ENCODE data around the gene ZNF544.
"Not testable (repeated sequence)": the region's sequence is repeated elsewhere in the genome, so short reads cannot be mapped to it uniquely, and the experiment has no call there.

The ZNF544 gene

DNA sequence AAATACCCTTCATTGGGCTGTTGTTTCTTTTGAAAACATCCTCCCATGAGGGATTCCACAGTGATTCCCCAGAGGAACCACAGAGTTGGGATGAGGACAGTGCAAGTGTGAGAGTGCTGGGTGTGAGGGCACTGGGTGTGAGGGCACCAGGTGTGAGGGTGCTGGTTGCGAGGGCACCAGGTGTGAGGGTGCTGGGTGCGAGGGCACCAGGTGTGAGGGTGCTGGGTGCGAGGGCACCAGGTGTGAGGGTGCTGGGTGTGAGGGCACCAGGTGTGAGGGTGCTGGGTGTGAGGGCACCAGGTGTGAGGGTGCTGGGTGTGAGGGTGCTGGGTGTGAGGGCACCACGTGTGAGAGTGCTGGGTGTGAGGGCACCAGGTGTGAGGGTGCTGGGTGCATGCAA is 29.5 kb downstream of the ZNF544 start:
- DNase-seq, result not testable (repeated sequence)

DNA sequence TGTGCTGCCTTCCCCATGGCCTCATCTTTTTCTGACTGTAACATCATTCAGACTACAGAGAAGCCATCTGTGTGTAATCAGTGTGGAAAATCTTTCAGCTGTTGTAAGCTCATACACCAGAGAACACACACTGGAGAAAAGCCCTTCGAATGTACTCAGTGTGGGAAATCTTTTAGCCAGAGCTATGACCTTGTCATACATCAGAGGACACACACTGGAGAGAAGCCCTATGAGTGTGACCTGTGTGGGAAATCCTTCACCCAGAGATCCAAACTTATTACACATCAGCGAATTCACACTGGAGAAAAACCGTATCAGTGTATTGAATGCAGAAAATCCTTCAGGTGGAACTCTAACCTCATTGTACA is 32.9 kb downstream of the ZNF544 start:
- no peak for DNase-seq

GRCh38 chr19:58261968-58262921 is 33.5 kb downstream of the ZNF544 start:
- no peak for DNase-seq

DNA sequence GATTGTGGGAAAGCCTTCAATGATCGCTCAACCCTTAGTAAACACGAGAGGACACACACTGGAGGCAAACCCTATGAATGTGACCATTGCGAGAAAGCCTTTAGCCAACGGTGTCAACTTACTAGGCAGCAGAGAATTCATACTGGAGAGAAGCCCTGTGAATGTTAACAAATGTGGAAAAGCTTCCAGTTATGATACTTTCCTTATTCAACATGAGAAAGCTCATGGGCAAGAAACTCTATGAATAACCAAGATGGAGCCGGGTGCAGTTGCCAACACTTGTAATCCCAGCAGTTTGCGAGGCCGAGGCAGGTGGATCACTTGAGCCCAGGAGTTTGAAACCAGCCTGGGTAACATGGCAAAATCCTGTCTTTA is 34.2 kb downstream of the ZNF544 start:
- no peak for DNase-seq

DNA sequence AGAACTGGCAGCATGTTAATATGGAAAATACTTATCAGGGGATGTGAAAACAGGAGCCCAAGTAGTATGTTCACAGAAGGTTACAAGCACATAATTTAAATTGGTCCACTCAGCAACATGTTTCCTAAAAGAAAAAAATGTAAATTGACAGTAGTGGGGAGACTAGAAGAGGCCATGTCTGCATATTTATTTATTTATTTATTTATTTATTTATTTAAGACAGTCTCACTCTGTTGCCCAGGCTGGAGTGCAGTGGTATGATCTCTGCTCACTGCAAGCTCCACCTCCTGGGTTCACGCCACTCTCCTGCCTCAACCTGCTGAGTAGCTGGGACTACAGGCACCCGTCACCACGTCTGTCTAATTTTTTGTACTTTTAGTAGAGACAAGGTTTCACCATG is 36.4 kb downstream of the ZNF544 start:
- no peak for DNase-seq

- no peak for DNase-seq
These were observed 39.6 kb downstream of the ZNF544 start for GRCh38 chr19:58268344-58268743.

GRCh38 chr19:58274771-58275201 is 46.1 kb downstream of the ZNF544 start:
- no peak for DNase-seq

DNA sequence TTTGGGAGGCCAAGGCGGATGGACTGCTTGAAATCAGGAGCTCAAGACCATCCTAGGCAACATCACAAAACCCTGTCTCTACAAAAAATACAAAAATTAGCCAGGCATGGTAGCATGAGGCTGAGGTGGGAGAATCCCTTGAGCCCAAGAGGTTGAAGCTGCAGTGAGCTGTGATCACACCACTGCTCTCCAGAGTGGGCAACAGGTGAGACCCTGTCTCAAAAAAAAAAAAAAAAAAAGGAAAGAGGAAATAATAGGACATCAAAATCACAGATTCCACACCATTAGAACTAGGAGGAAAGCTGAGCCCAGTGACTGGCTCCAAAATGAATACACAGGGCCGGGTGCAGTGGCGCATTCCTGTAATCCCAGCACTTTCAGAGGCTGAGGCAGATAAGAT is 46.9 kb downstream of the ZNF544 start:
- DNase-seq, result no peak

- no peak for DNase-seq
These were observed 48.5 kb downstream of the ZNF544 start for GRCh38 chr19:58277197-58277596.

DNA sequence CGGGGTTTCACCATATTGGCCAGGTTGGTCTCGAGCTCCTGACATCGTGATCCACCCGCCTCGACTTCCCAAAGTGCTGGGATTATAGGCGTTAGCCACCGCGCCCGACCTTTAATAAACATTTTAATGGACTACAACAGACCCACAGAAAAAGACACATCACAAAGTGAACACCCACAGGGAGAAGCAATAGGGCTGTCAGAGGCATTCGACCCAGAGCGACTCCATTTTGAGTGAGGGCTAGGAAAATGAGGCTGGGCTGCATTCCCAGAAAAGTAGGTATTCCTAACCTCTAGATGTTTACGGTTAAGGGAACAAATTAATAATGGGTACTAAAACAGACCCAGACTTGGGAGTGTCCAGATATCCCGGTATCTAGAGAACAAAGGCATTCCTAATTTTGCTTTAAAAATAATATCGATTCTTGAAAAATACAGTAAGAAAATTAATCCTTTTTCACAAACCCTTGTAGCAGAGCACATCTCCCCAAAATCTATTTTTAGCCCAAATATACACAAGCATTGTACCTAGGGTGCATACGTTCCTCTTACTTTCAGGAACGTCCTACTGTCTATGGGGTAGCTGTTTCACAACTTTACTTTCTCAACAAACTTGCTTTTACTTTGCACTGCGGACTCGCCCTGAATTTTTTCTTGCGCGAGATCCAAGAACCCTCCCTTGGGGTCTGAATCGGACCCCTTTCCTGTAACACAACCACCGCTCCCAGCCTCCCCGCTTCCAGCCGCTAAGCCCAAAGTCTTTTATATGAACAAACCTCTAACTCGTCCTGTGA is 49.2 kb downstream of the ZNF544 start:
- no peak for DNase-seq

GRCh38 chr19:58278541-58279041 is 49.9 kb downstream of the ZNF544 start, which contains the start of gene ZNF8:
Gene ZNF8 (plus strand): TSS chr19:58278955. CDS start chr19:58279082, 127 bp downstream.
- DNase-seq, result peak; percentile 91

- peak; percentile 32 for DNase-seq
These were observed 50.6 kb downstream of the ZNF544 start for GRCh38 chr19:58279042-58279924.

GRCh38 chr19:58279925-58280316 is 51.2 kb downstream of the ZNF544 start:
- no peak for DNase-seq

DNA sequence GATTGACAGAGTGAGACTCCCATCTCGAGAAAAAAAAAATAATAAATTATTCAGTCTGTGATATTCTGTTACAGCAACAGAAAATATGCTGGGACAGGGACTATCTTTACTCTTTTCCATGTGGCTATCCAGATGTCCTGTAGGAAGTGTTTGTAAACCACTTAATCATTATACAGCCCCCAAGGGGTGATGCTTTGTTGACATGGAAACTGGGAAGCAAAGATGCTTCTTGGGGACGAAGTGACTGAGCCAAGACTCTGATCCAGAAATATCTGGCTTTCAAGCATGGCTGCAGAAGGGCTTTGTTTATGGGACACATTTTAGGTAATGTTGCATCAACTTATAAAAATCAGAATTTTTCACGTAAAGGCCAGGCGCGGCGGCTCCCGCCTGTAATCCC is 55.5 kb downstream of the ZNF544 start:
- DNase-seq, result no peak

- DNase-seq, result no peak
These were observed 63.2 kb downstream of the ZNF544 start for GRCh38 chr19:58291943-58292342.

GRCh38 chr19:58294743-58295374 is 66.1 kb downstream of the ZNF544 start:
- DNase-seq, result no peak

DNA sequence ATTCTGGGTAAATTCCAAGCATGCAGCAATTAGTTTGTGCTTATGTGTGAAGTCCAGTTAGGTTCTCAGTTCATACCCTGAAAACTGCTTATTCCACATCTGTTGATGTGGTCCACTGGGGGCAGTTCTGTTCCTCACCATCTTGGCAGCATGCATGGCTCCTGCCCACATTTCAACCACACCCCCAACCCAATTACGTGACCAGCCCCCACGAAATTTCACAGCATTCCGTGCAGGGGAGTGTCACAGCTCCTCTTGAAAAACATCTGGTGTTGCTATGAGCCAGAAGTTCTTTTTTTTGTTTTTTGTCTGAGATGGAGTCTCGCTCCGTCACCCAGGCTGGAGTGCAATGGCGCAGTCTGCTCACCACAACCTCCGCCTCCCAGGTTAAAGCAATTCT is 67.4 kb downstream of the ZNF544 start:
- no peak for DNase-seq

GRCh38 chr19:58300620-58301019 is 71.9 kb downstream of the ZNF544 start:
- DNase-seq, result no peak

GRCh38 chr19:58304255-58304654 is 75.5 kb downstream of the ZNF544 start:
- DNase-seq, result no peak

DNA sequence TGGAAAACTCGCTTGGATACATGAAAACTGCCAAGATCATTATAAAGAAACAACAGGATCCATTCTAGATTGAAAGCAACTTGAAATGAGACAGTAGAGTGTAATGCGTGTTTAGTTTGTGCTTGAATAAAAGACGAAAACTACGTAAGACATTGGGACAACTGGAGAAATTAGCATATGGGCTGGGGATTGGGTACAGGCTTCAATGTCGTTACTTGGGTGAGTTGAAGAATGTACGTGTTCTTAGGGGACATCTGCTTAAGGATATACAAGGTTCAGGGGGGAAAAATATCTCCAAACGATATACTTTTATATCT is 76.0 kb downstream of the ZNF544 start:
- no peak for DNase-seq

- peak; percentile 89 for DNase-seq
These were observed 76.6 kb downstream of the ZNF544 start, which contains the start of gene ERVK3-1 for GRCh38 chr19:58305065-58305931. Gene ERVK3-1 (plus strand): TSS chr19:58305377. CDS start chr19:58312169, 6,792 bp downstream.
